A549 treated with AZD9567 at 1 μM for 4 hours (cell line): ENCODE measurements around the gene STXBP2. TPM values are rescaled to one million over a fixed set of nuclear protein-coding genes. Genes with fewer than 3 reads are reported as not detected.

Source experiments
- total RNA-seq: library from RNA; stranded (reverse); fragments of 200-300 nt; extraction: Qiagen RNA extraction; gene quantifications from 5 replicates; pipeline ENCODE4 v1.2.3, GENCODE V29; 2022; ENCODE audit not compliant: insufficient read depth

STXBP2 gene
- total RNA-seq = 31.8 to 47.5 TPM (median 40.8 TPM) in 5 replicates

DNA sequence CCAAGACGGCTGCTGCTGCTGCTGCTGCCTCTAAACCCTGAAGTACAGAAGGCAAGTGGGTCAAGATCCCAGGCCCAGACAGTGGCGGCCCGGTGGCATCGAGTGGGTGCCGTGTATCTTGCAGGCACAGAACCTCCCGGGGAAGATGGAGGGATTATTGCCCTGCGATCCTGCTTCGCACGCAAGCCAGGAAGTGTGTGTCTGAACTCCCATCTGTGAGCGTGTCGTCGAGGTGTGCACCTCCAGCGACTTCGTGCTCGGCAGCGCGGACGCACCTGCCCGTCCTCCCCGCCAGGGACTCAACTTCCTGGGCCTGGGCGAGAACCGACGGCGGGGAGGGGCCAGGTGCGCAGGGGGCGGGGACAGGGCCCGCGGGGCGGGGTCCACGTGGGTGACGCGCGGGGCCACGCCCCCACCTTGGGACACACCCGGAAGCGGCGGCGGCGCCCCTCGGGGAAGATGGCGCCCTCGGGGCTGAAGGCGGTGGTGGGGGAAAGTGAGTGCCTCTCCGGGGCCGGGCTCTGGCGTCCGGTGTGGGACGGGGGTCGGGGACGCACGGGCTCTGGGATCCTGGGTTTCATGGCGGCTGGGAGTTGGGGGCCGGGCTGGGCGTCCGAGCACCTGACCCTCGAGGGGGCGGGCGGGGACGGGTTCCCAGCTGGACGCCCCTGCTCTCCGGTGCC is at the start of gene STXBP2:
TSS of gene STXBP2 (plus strand) at position 420 of the 683 bp plus-strand sequence. CDS start at position 460, 40 bp downstream.

DNA sequence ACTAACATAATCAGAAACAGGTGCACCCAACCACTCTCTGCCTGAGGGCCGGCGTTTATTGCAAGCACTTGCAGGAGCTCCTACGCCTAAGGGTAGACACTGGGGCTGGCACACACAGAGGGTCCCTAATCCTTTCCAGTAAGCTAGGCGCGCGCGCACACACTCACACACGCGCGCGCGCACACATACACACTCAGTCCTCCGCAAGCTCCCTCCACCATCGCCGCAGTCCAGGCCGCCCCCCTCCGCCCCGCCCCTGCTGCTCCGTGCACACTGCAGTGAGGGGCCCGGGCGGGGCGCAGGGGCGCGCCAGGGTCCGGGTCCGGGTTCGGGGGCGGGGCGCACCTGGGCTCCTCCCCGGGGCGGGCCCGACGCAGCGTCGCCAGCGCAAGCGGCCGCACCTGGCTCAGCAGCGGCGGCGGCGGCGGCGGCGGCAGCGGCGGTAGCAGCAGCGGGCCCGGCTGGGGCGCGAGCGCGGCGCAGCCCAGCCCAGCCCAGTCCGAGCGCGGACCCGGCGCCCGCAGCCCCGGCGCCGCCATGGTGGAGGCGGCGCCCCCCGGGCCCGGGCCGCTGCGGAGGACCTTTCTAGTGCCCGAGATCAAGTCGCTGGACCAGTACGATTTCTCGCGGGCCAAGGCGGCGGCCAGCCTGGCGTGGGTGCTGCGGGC is 41.3 kb upstream of the STXBP2 start, which contains the start of gene CAMSAP3:
TSS of gene CAMSAP3 (plus strand) at position 398 of the 668 bp plus-strand sequence. CDS start at position 538, 140 bp downstream.

DNA sequence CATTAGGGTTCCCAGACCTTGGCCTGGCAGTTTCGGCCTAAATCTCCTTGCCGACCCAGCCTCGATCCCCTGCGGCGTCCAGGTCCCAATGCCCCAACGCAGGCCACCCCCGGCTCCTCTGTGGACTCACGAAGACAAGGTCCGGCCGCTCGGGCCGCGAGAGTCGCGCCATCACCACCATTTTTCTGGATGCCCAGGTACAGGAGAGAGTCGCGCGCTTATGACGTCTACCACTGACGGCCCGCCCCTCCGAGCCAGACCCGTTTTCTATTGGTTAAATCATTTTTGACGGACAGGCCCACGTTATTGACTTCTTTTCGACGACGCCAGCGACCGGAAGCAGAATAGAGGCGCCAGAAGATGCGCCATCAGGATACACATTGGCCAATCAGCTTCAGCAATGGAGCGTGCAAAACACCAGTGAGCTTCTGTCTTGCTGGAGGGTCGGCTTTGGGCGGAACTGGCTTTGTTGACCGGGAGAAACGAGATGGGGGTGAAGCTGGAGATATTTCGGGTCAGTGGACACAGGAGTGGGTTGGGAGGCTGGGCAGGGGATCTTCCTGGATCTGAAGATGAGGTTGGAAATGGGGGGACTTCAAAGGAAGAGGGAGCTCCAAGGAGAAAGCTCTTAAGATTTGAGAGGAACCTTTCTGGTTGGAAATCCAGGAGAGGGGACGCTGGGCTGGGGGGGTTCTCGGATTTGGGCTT is 7.4 kb upstream of the STXBP2 start, which contains the start of the genes PET100 and XAB2:
TSS of gene PET100 (plus strand) at position 447 of the 708 bp plus-strand sequence. CDS start at position 488, 41 bp downstream.
TSS of gene XAB2 (minus strand) at position 199 of the 708 bp plus-strand sequence. CDS start at position 181, 18 bp downstream.

DNA sequence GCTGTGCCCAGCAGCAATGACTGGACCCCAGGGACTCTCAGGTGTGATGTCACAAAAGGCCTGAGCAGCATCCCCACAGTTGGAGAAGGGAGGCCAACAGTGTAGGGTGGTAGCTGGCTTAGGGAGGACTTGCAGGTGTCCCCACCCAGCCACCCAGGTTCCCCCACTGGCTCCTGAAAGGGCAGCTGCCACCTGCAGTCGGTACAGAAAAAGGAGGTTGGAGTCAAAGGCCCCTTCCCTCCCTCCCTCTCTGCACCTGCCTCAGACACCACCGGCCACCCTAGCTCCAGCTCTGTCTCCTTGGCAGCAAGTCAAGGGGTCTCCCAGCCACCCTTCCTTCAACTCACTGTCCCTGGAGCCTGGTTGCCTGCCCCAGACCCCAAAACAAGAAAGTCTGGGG is 3.2 kb upstream of the STXBP2 start, which contains the start of gene PCP2:
TSS of gene PCP2 (minus strand) at position 22 of the 400 bp plus-strand sequence. CDS start 262 bp downstream, outside the sequence.

DNA sequence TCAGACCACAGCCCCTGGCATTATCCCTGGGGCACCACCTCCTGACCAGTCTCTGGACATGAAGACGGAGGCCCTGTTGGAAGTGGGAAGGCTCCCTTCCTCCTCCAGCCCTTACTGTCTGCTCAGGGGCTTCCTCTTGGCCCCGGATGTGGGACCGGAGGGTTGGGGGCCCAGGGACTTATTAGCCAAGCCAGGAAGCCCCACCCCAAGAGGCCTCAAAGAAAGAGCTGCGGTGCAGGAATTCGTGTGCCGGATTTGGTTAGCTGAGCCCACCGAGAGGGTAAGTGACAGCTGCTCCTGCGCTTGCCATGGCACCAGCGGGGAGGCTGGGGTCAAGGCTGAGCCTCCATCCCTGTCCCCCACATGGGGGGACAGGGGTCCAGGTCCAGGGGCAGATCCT is 31.9 kb downstream of the STXBP2 start, which contains the start of gene RETN:
TSS of gene RETN (plus strand) at position 208 of the 400 bp plus-strand sequence. CDS start 278 bp downstream, outside the sequence.

DNA sequence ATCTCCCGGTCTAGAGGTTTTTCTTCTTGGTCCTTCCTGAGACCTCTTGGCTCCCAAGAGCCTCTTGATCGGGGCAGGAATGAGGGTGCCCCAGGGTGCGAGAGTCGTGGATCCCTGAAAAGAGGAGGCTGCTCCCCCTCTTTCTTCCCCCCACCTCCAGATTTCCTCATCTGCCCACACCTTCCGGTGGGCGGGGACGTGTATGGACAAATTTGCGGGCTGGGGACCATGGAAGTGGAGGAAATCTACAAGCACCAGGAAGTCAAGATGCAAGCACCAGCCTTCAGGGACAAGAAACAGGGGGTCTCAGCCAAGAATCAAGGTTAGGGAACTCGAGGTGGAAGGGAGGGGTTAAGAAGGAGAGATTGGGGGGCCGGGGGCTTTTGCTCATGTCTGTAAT is 39.9 kb downstream of the STXBP2 start, which contains the start of gene MCEMP1:
TSS of gene MCEMP1 (plus strand) at position 237 of the 400 bp plus-strand sequence. CDS start at position 268, 31 bp downstream.

DNA sequence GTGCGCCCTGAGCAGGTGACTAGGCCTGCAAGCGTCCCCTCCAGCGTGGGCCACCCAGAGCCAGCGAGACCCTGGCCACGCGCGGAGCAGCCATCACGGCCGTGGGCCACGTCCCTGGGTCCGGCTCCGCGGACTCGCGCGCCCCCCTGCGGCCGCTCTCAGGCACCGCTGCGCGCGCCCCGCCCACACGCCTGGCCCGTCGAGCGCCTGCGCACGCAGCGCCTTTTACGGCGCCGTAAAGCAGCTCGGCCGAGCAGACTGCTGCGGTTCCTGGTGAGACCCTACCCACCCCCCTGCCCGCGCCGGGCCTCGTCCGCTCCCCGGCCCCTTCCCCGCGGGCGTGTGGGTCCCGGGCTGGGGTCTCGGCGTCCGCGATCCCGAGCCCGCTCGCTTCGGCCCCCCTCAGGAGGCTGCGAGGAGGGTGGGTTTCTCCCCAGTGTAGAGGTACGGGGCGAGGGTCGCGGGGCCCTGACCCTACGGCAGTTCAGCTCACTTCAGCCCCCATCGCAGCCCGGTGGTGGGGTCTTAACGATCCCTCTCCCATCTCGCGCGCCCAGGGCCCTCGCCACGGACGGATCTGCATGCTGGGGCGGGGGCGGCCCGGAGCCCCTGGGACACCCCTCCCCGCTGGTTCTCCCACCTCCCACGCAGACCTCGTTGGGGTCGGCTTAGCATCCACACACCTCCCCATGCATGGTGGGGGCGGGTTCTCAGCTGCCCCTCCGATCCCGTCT is 43.9 kb downstream of the STXBP2 start, which contains the start of gene TRAPPC5:
TSS of gene TRAPPC5 (plus strand) at position 228 of the 734 bp plus-strand sequence. CDS start 1,421 bp downstream, outside the sequence.

Other genes with a start within 250 kb of the STXBP2 start
- 2.2 to 3.0 TPM (median 2.3 TPM) in 5 replicates for gene PEX11G, start 148.1 kb upstream of the STXBP2 start, total RNA-seq
- 14.5 to 23.9 TPM (median 15.7 TPM) in 5 replicates for gene ZNF358, start 121.0 kb upstream of the STXBP2 start, total RNA-seq
- 12.1 to 14.0 TPM (median 12.8 TPM) in 5 replicates for gene MCOLN1, start 114.5 kb upstream of the STXBP2 start, total RNA-seq
- 28.2 to 35.6 TPM (median 32.1 TPM) in 5 replicates for gene PNPLA6, start 101.4 kb upstream of the STXBP2 start, total RNA-seq
- gene CAMSAP3, start 41.2 kb upstream of the STXBP2 start, total RNA-seq = 3.7 to 5.3 TPM (median 5.1 TPM) in 5 replicates
- gene XAB2, start 7.6 kb upstream of the STXBP2 start, total RNA-seq = 22.4 to 28.1 TPM (median 26.4 TPM) in 5 replicates
- 51.5 to 94.9 TPM (median 56.4 TPM) in 5 replicates for gene PET100, start 7.3 kb upstream of the STXBP2 start, total RNA-seq
- not detected in 5 replicates for gene PCP2, start 3.4 kb upstream of the STXBP2 start, total RNA-seq
- gene RETN, start 31.9 kb downstream of the STXBP2 start, total RNA-seq = not detected in 5 replicates
- not detected in 5 replicates for gene MCEMP1, start 40.0 kb downstream of the STXBP2 start, total RNA-seq
- gene TRAPPC5, start 43.7 kb downstream of the STXBP2 start, total RNA-seq = 35.2 to 107 TPM (median 103 TPM) in 5 replicates
- not detected in 5 replicates for gene FCER2, start 65.0 kb downstream of the STXBP2 start, total RNA-seq
- gene CLEC4G, start 95.0 kb downstream of the STXBP2 start, total RNA-seq = not detected in 5 replicates
- not detected in 5 replicates for gene CD209, start 110.4 kb downstream of the STXBP2 start, total RNA-seq
- gene CLEC4M, start 126.1 kb downstream of the STXBP2 start, total RNA-seq = 0.07 TPM in 1 of 5 replicates, not detected in the others
- 0.50 to 2.1 TPM (median 1.9 TPM) in 5 replicates for gene EVI5L, start 193.1 kb downstream of the STXBP2 start, total RNA-seq
- gene PRR36, start 237.3 kb downstream of the STXBP2 start, total RNA-seq = 0.28 to 0.43 TPM (median 0.42 TPM) in 5 replicates